ENCODE results near the gene SND1.

Gene SND1

GRCh38 chr7:127704211-127704610 lies 52.2 kb downstream of the SND1 start:
- H3K36me3 ChIP-seq (ENCODE audit: insufficient read depth, low read length) = peaks cover 91% of the 10 kb centered on the region

GRCh38 chr7:127705461-127705959 lies 53.5 kb downstream of the SND1 start:
- H3K9ac ChIP-seq (ENCODE audit: insufficient read length) = no peak overlapping the region
- TF ChIP-seq EZH2 (IDR thresholded peaks at IDR 0.05) = no peak
- H3K27ac ChIP-seq = no peak overlapping the region
- H3K9me3 ChIP-seq (ENCODE audit: low read depth, low read length) = no peaks in the 10 kb centered on the region
- peaks cover 91% of the 10 kb centered on the region for H3K36me3 ChIP-seq (ENCODE audit: insufficient read depth, low read length)
- H3K4me3 ChIP-seq = no peak overlapping the region
- DNase-seq (ENCODE audit: low read depth, low spot score) = no peak

More at GRCh38 chr7:127704211-127704610, 52.2 kb downstream of the SND1 start:
- Histone ChIP-seq H3K9me3 (ENCODE audit: low read depth, low read length) (no peaks in the 10 kb centered on the region), H3K9ac (ENCODE audit: insufficient read length) (no peak overlapping the region), H3K4me3 (no peak overlapping the region), H3K27ac (no peak overlapping the region)
- DNase-seq (ENCODE audit: low read depth, low spot score) = no peak
- TF ChIP-seq POLR2AphosphoS5 (IDR thresholded peaks at IDR 0.05; ENCODE audit: borderline replicate concordance, low read depth, low read length) (no peak), EZH2 (IDR thresholded peaks at IDR 0.05) (no peak), FOXP2 (optimal IDR thresholded peaks at IDR 0.05; ENCODE audit: control extremely low read depth, extremely low read length, insufficient read depth) (no peak)

GRCh38 chr7:127706766-127707165 lies 54.8 kb downstream of the SND1 start:
- H3K36me3 ChIP-seq (ENCODE audit: insufficient read depth, low read length) = peaks cover 90% of the 10 kb centered on the region
- no peak overlapping the region for H3K4me3 ChIP-seq
- H3K9me3 ChIP-seq (ENCODE audit: low read depth, low read length) = peaks cover 8% of the 10 kb centered on the region
- no peak for DNase-seq (ENCODE audit: low read depth, low spot score)
- H3K27ac ChIP-seq = no peak overlapping the region
- H3K9ac ChIP-seq (ENCODE audit: insufficient read length) = no peak overlapping the region
- no peak for TF ChIP-seq FOXP2 (optimal IDR thresholded peaks at IDR 0.05; ENCODE audit: control extremely low read depth, extremely low read length, insufficient read depth)
- no peak for TF ChIP-seq POLR2AphosphoS5 (IDR thresholded peaks at IDR 0.05; ENCODE audit: borderline replicate concordance, low read depth, low read length)
- no peak for TF ChIP-seq EZH2 (IDR thresholded peaks at IDR 0.05)

- Histone ChIP-seq H3K9me3 (ENCODE audit: low read depth, low read length) (peaks cover 8% of the 10 kb centered on the region), H3K9ac (ENCODE audit: insufficient read length) (no peak overlapping the region), H3K27ac (no peak overlapping the region), H3K36me3 (ENCODE audit: insufficient read depth, low read length) (peaks cover 90% of the 10 kb centered on the region), H3K4me3 (no peak overlapping the region)
- no peak for TF ChIP-seq FOXP2 (optimal IDR thresholded peaks at IDR 0.05; ENCODE audit: control extremely low read depth, extremely low read length, insufficient read depth)
- no peak for TF ChIP-seq EZH2 (IDR thresholded peaks at IDR 0.05)
- TF ChIP-seq POLR2AphosphoS5 (IDR thresholded peaks at IDR 0.05; ENCODE audit: borderline replicate concordance, low read depth, low read length) = no peak
- DNase-seq (ENCODE audit: low read depth, low spot score) = no peak
Observed at GRCh38 chr7:127708201-127708600, 56.2 kb downstream of the SND1 start.

- H3K36me3 ChIP-seq (ENCODE audit: insufficient read depth, low read length) = peaks cover 90% of the 10 kb centered on the region
- H3K9ac ChIP-seq (ENCODE audit: insufficient read length) = no peak overlapping the region
- peaks cover 8% of the 10 kb centered on the region for H3K9me3 ChIP-seq (ENCODE audit: low read depth, low read length)
- TF ChIP-seq FOXP2 (optimal IDR thresholded peaks at IDR 0.05; ENCODE audit: control extremely low read depth, extremely low read length, insufficient read depth) (no peak), EZH2 (IDR thresholded peaks at IDR 0.05) (no peak), POLR2AphosphoS5 (IDR thresholded peaks at IDR 0.05; ENCODE audit: borderline replicate concordance, low read depth, low read length) (no peak)
- DNase-seq (ENCODE audit: low read depth, low spot score) = peak; percentile 74
- H3K27ac ChIP-seq = no peak overlapping the region
- H3K4me3 ChIP-seq = no peak overlapping the region
Observed at GRCh38 chr7:127708788-127709187, 56.8 kb downstream of the SND1 start.

- Histone ChIP-seq H3K36me3 (ENCODE audit: insufficient read depth, low read length) (peaks cover 89% of the 10 kb centered on the region), H3K4me3 (no peak overlapping the region), H3K9ac (ENCODE audit: insufficient read length) (no peak overlapping the region), H3K27ac (no peak overlapping the region), H3K9me3 (ENCODE audit: low read depth, low read length) (peaks cover 8% of the 10 kb centered on the region)
- TF ChIP-seq EZH2 (IDR thresholded peaks at IDR 0.05) = no peak
- TF ChIP-seq POLR2AphosphoS5 (IDR thresholded peaks at IDR 0.05; ENCODE audit: borderline replicate concordance, low read depth, low read length) = no peak
- TF ChIP-seq FOXP2 (optimal IDR thresholded peaks at IDR 0.05; ENCODE audit: control extremely low read depth, extremely low read length, insufficient read depth) = no peak
- DNase-seq (ENCODE audit: low read depth, low spot score) = no peak
Observed at GRCh38 chr7:127710635-127711034, 58.6 kb downstream of the SND1 start.

GRCh38 chr7:127711872-127712271 lies 59.9 kb downstream of the SND1 start:
- Histone ChIP-seq H3K4me3 (no peak overlapping the region), H3K9me3 (ENCODE audit: low read depth, low read length) (peaks cover 8% of the 10 kb centered on the region), H3K9ac (ENCODE audit: insufficient read length) (no peak overlapping the region), H3K36me3 (ENCODE audit: insufficient read depth, low read length) (peaks cover 81% of the 10 kb centered on the region), H3K27ac (no peak overlapping the region)
- TF ChIP-seq POLR2AphosphoS5 (IDR thresholded peaks at IDR 0.05; ENCODE audit: borderline replicate concordance, low read depth, low read length) (no peak), EZH2 (IDR thresholded peaks at IDR 0.05) (no peak), FOXP2 (optimal IDR thresholded peaks at IDR 0.05; ENCODE audit: control extremely low read depth, extremely low read length, insufficient read depth) (no peak)
- DNase-seq (ENCODE audit: low read depth, low spot score) = no peak

- no peak for TF ChIP-seq FOXP2 (optimal IDR thresholded peaks at IDR 0.05; ENCODE audit: control extremely low read depth, extremely low read length, insufficient read depth)
- TF ChIP-seq POLR2AphosphoS5 (IDR thresholded peaks at IDR 0.05; ENCODE audit: borderline replicate concordance, low read depth, low read length) = no peak
- no peak for TF ChIP-seq EZH2 (IDR thresholded peaks at IDR 0.05)
- Histone ChIP-seq H3K36me3 (ENCODE audit: insufficient read depth, low read length) (peaks cover 81% of the 10 kb centered on the region), H3K9me3 (ENCODE audit: low read depth, low read length) (peaks cover 8% of the 10 kb centered on the region), H3K27ac (no peak overlapping the region), H3K9ac (ENCODE audit: insufficient read length) (no peak overlapping the region), H3K4me3 (no peak overlapping the region)
- DNase-seq (ENCODE audit: low read depth, low spot score) = no peak
Observed at GRCh38 chr7:127713006-127713405, 61.0 kb downstream of the SND1 start.

GRCh38 chr7:127713758-127714157 lies 61.8 kb downstream of the SND1 start:
- peaks cover 82% of the 10 kb centered on the region for H3K36me3 ChIP-seq (ENCODE audit: insufficient read depth, low read length)

More at GRCh38 chr7:127713758-127714157, 61.8 kb downstream of the SND1 start:
- peaks cover 8% of the 10 kb centered on the region for H3K9me3 ChIP-seq (ENCODE audit: low read depth, low read length)
- TF ChIP-seq POLR2AphosphoS5 (IDR thresholded peaks at IDR 0.05; ENCODE audit: borderline replicate concordance, low read depth, low read length) (no peak), FOXP2 (optimal IDR thresholded peaks at IDR 0.05; ENCODE audit: control extremely low read depth, extremely low read length, insufficient read depth) (no peak), EZH2 (IDR thresholded peaks at IDR 0.05) (no peak)
- no peak overlapping the region for H3K4me3 ChIP-seq
- no peak overlapping the region for H3K9ac ChIP-seq (ENCODE audit: insufficient read length)
- no peak overlapping the region for H3K27ac ChIP-seq
- no peak for DNase-seq (ENCODE audit: low read depth, low spot score)
